Adrenal gland (tissue), 12 donors: ENCODE results near the gene HTR2A. TPM values are rescaled to one million over a fixed set of nuclear protein-coding genes. Genes with fewer than 3 reads are reported as not detected.
A peak's percentile ranks its signal among the peaks of the same experiment; 100 is the strongest.

Source experiments
- DNase-seq, 7 donors: peaks; one replicate each; pipeline ENCODE4 v3.0.0-alpha.2; 2019 to 2020
- H3K27ac ChIP-seq, 5 donors: fragments of 200-600 bp; sonication (generic) in 4 of 5; 1 replicate in 3 of 5; 2 replicates in 2 of 5; pipeline versions ENCODE4 v1.5.1 to v1.8.0; 2016 to 2020; ENCODE audit warnings: mild to moderate bottlenecking in 1 of 5
- H3K27me3 ChIP-seq: fragments of 200-600 bp; 2 replicates; pipeline ENCODE4 v1.8.0; 2021
- H3K36me3 ChIP-seq, 2 donors: fragments of 200-600 bp; replicated peaks in 1 of 2; 1 replicate in 1 of 2; 2 replicates in 1 of 2; pipeline versions ENCODE4 v1.5.1 to v1.8.0; 2018 to 2022
- H3K4me1 ChIP-seq, 2 donors: fragments of 200-600 bp; replicated peaks in 1 of 2; 1 replicate in 1 of 2; 2 replicates in 1 of 2; pipeline versions ENCODE4 v1.5.1 to v1.8.0; 2018 to 2021
- H3K4me3 ChIP-seq, 4 donors: fragments of 200-600 bp; sonication (generic) in 3 of 4; one replicate each; pipeline ENCODE4 v1.5.1; 2016 to 2018
- H3K9me3 ChIP-seq, 3 donors: fragments of 200-600 bp; sonication (generic) in 1 of 3; replicated peaks in 1 of 3; 1 replicate in 2 of 3; 2 replicates in 1 of 3; pipeline versions ENCODE4 v1.5.1 to v1.8.0; 2016 to 2021
- POLR2A ChIP-seq, 2 donors: fragments of 450-650 bp; IDR thresholded peaks; one replicate each; pipeline ENCODE4 v1.6.1; 2017; ENCODE audit warnings: antibody characterized with exemption in 2 of 2, mild to moderate bottlenecking in 2 of 2, moderate library complexity in 1 of 2
- WGBS, 4 donors: extraction: QIAGEN DNeasy Blood & Tissue Kit in 2 of 4; methylation state at CpG; one replicate each; pipeline versions ENCODE4 v1.1.5 to v1.1.7; 2013 to 2017; 5-methylcytosine and 5-hydroxymethylcytosine counted together
- intact Hi-C, 2 donors: fragments of 100-400 bp; cut with DNase I; formaldehyde crosslinking; loops; one replicate each; pipeline versions ENCODE4 v1.14.1 to v1.15.0; 2022 to 2023
- polyA plus RNA-seq, 3 donors: library from polyadenylated mRNA; stranded (reverse); fragments of 200-250 nt in 2 of 3; fragments of 350-450 nt in 1 of 3; fragmentation: Illumina TruSeq in 1 of 3; extraction: RNeasy Lipid Tissue Mini Kit (QIAGEN cat#74804) in 1 of 3; gene quantifications; one replicate each; pipeline ENCODE4 v1.2.3, GENCODE V29; 2013 to 2014
- total RNA-seq, 9 donors: library from RNA; depleted of rRNA in 4 of 9; stranded (reverse); fragments of >200 nt in 4 of 9; fragments of 120-200 nt in 1 of 9; fragmentation: NEBNext Ultra II Directional in 1 of 9; extraction: Animal tissue kit (Norgen Biotek cat#: 25700) in 1 of 9; gene quantifications; one replicate each; pipeline versions ENCODE4 v1.1.0 to v1.2.4, GENCODE V29; 2013 to 2023
- TF ChIP-seq, protein P1 (sequence below), 6 experiments: fragments of 450-650 bp in 4 of 6; fragments of 200-600 bp in 2 of 6; sonication (generic) in 1 of 6; IDR thresholded peaks; 1 replicate in 5 of 6; 2 replicates in 1 of 6; pipeline versions ENCODE4 v1.5.1 to v1.8.0; 2016 to 2021; ENCODE audit warnings: antibody characterized with exemption in 6 of 6, mild to moderate bottlenecking in 2 of 6, moderate library complexity in 1 of 6
- donor health status: healthy with polysubstance abuse.
- donor health status: Bipolar disorder and iron deficiency.
- donor health status: DM: yes; HTN: yes; CAD: no.
- donor health status: DM: no; HTN: no; CAD: no.
- donor health status: DM: no; HTN: no; CAD: no.
- donor health status: DM: yes; HTN: yes; CAD: no.

HTR2A gene
- total and polyA plus RNA-seq, 12 donors = 0.06 to 0.38 (median 0.19) TPM; not detected in 6

- no peak for DNase-seq
- Histone ChIP-seq H3K9me3 (no peaks in the 10 kb centered on the region), H3K36me3 (no peaks in the 10 kb centered on the region), H3K4me3 (no peak overlapping the region), H3K27ac (no peak overlapping the region), H3K4me1 (no peaks in the 10 kb centered on the region), H3K27me3 (no peaks in the 10 kb centered on the region)
- intact Hi-C loops = no loop called here
- whole genome bisulfite sequencing, 4 donors = 72 to 79% (median 77%) methylated on average over 1 of the region's 1 CpG
- TF ChIP-seq, protein P1, sequence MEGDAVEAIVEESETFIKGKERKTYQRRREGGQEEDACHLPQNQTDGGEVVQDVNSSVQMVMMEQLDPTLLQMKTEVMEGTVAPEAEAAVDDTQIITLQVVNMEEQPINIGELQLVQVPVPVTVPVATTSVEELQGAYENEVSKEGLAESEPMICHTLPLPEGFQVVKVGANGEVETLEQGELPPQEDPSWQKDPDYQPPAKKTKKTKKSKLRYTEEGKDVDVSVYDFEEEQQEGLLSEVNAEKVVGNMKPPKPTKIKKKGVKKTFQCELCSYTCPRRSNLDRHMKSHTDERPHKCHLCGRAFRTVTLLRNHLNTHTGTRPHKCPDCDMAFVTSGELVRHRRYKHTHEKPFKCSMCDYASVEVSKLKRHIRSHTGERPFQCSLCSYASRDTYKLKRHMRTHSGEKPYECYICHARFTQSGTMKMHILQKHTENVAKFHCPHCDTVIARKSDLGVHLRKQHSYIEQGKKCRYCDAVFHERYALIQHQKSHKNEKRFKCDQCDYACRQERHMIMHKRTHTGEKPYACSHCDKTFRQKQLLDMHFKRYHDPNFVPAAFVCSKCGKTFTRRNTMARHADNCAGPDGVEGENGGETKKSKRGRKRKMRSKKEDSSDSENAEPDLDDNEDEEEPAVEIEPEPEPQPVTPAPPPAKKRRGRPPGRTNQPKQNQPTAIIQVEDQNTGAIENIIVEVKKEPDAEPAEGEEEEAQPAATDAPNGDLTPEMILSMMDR (IDR thresholded peaks at IDR 0.05) = no peak
- TF ChIP-seq POLR2A (IDR thresholded peaks at IDR 0.05) = no peak
These were observed 4.9 kb upstream of the HTR2A start for GRCh38 chr13:46901721-46902120.

GRCh38 chr13:46899801-46900200 lies 2.9 kb upstream of the HTR2A start:
- intact Hi-C loops = no loop called here
- Histone ChIP-seq H3K4me3 (no peak overlapping the region), H3K9me3 (no peaks in the 10 kb centered on the region), H3K4me1 (no peaks in the 10 kb centered on the region), H3K27ac (no peak overlapping the region), H3K27me3 (no peaks in the 10 kb centered on the region), H3K36me3 (no peaks in the 10 kb centered on the region)
- TF ChIP-seq, protein P1 (IDR thresholded peaks at IDR 0.05) = no peak
- TF ChIP-seq POLR2A (IDR thresholded peaks at IDR 0.05) = no peak
- 75 to 94% (median 85%) methylated on average over 5 of the region's 5 CpGs for WGBS, 4 donors
- DNase-seq = no peak

GRCh38 chr13:46895381-46895780 lies 1.5 kb downstream of the HTR2A start:
- TF ChIP-seq, protein P1 (IDR thresholded peaks at IDR 0.05) = no peak
- no peak for TF ChIP-seq POLR2A (IDR thresholded peaks at IDR 0.05)
- Histone ChIP-seq H3K27ac (no peak overlapping the region), H3K36me3 (no peaks in the 10 kb centered on the region), H3K4me3 (no peak overlapping the region), H3K27me3 (no peaks in the 10 kb centered on the region), H3K9me3 (no peaks in the 10 kb centered on the region), H3K4me1 (peaks cover 0 to 5% of the 10 kb centered on the region in 2 donors)
- intact Hi-C loops = no loop called here
- 50 to 76% (median 73%) methylated on average over 8 of the region's 8 CpGs for WGBS, 4 donors
- DNase-seq = no peak

DNA sequence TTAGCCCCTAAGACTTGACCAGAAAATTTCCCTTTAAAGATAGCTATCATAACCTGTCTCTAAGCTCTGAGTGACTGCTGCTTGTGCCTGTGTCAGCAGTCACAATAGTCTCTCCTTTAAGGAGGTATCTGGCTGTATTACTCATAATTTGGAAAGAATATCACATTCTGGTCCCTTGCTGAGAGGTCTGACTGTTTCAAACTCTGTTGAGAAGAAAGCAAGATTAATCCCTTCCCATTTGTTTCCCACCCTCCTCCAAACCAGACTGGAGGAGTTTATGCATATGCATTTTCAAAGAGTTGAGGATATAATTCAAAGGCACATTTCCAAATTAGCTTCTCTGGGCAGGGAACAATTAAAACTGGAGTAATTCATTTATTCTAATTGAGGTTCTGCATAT lies 2.3 kb downstream of the HTR2A start:
- intact Hi-C loops = no loop called here
- Histone ChIP-seq H3K36me3 (no peaks in the 10 kb centered on the region), H3K27ac (no peak overlapping the region), H3K9me3 (no peaks in the 10 kb centered on the region), H3K4me1 (peaks cover 0 to 5% of the 10 kb centered on the region in 2 donors), H3K4me3 (peak overlapping the region in 1 of 4 donors; percentile 53), H3K27me3 (no peaks in the 10 kb centered on the region)
- TF ChIP-seq POLR2A (IDR thresholded peaks at IDR 0.05) = no peak
- TF ChIP-seq, protein P1 (IDR thresholded peaks at IDR 0.05) = no peak
- no peak for DNase-seq
